K562 (cell line): Measurements from ENCODE around the gene KCNH2. TPM values are rescaled to one million over a fixed set of nuclear protein-coding genes. Genes with fewer than 3 reads are reported as not detected.

Experiments
- ATF3 ChIP-seq, 2 experiments: fragments of 450-650 bp in 1 of 2; sonication (generic) in 1 of 2; formaldehyde crosslinking in 1 of 2; IDR thresholded peaks in 1 of 2; conservative IDR thresholded peaks in 1 of 2; 2 replicates each; pipeline versions ENCODE4 v1.6.1 to v1.8.1; 2016 to 2023; ENCODE audit warnings: mild to moderate bottlenecking in 2 of 2, moderate library complexity in 2 of 2, inconsistent platforms in 1 of 2, missing genetic modification reagents in 1 of 2
- BDP1 ChIP-seq: IDR thresholded peaks from 3 replicates; pipeline ENCODE4 v1.6.1; 2011; ENCODE audit not compliant: insufficient read length, insufficient read depth
- BHLHE40 ChIP-seq: IDR thresholded peaks from 2 replicates; pipeline ENCODE4 v1.6.1; 2011; ENCODE audit warnings: low read length, improper control_type of control experiment
- CHD2 ChIP-seq: IDR thresholded peaks from 2 replicates; pipeline ENCODE4 v1.6.1; 2011; ENCODE audit warnings: low read depth, low read length
- CREBBP ChIP-seq: IDR thresholded peaks from one replicate; pipeline ENCODE4 v1.6.1; 2012; ENCODE audit warnings: low read depth, mild to moderate bottlenecking, control low read depth, inconsistent platforms, low read length
- FIP1L1 ChIP-seq: fragments of 200-400 bp; formaldehyde crosslinking; IDR thresholded peaks from 2 replicates; pipeline ENCODE4 v1.6.1; 2018; ENCODE audit warnings: mild to moderate bottlenecking, low read depth, low read length; ENCODE audit not compliant: poor library complexity, severe bottlenecking
- FOS ChIP-seq: IDR thresholded peaks from 3 replicates; pipeline ENCODE4 v1.6.1; 2011; ENCODE audit not compliant: insufficient read length; ENCODE audit errors: extremely low read depth
- FOXK2 ChIP-seq, 2 experiments: fragments of 450-650 bp; IDR thresholded peaks in 1 of 2; conservative IDR thresholded peaks in 1 of 2; 2 replicates each; pipeline ENCODE4 v1.6.1; 2016; ENCODE audit warnings: low read depth in 2 of 2, mild to moderate bottlenecking in 1 of 2
- FOXM1 ChIP-seq, 2 experiments: fragments of 450-650 bp in 1 of 2; sonication (generic) in 1 of 2; formaldehyde crosslinking in 1 of 2; IDR thresholded peaks; 2 replicates each; pipeline versions ENCODE4 v1.6.1 to v1.9.0; 2017 to 2022; ENCODE audit warnings: low read depth in 2 of 2, mild to moderate bottlenecking in 2 of 2, missing genetic modification reagents in 1 of 2, moderate library complexity in 1 of 2
- HEY1 ChIP-seq: fragments of 250-450 bp; sonication (Bioruptor Pico); IDR thresholded peaks from 2 replicates; pipeline ENCODE4 v1.5.0; 2020; ENCODE audit warnings: mild to moderate bottlenecking, moderate library complexity, borderline replicate concordance
- ID3 ChIP-seq, 2 experiments: fragments of 250-450 bp in 1 of 2; fragments of 450-650 bp in 1 of 2; sonication (Bioruptor Pico) in 1 of 2; IDR thresholded peaks; 2 replicates each; pipeline versions ENCODE4 v1.6.1 to v1.8.0; 2016 to 2021; ENCODE audit warnings: mild to moderate bottlenecking in 2 of 2, moderate library complexity in 2 of 2, missing compliant biosample characterization in 1 of 2, missing genetic modification characterization in 1 of 2
- LARP7 ChIP-seq: fragments of 450-650 bp; IDR thresholded peaks from 2 replicates; pipeline ENCODE4 v1.6.1; 2016
- LEF1 ChIP-seq: fragments of 450-650 bp; IDR thresholded peaks from 2 replicates; pipeline ENCODE4 v1.6.1; 2016; ENCODE audit warnings: mild to moderate bottlenecking
- MCM3 ChIP-seq: fragments of 450-650 bp; IDR thresholded peaks from 2 replicates; pipeline ENCODE4 v1.6.1; 2016
- MCM5 ChIP-seq: fragments of 450-650 bp; IDR thresholded peaks from 2 replicates; pipeline ENCODE4 v1.6.1; 2016; ENCODE audit warnings: low read depth
- PHB ChIP-seq: fragments of 250-450 bp; sonication (Bioruptor Pico); IDR thresholded peaks from 2 replicates; pipeline ENCODE4 v1.5.0; 2021
- PHTF2 ChIP-seq: fragments of 250-450 bp; sonication (Bioruptor Pico); IDR thresholded peaks from 2 replicates; pipeline ENCODE4 v1.5.0; 2021; ENCODE audit warnings: mild to moderate bottlenecking
- STAT5B ChIP-seq: fragments of 250-450 bp; sonication (Bioruptor Pico); IDR thresholded peaks from 2 replicates; pipeline ENCODE4 v1.8.0; 2021; ENCODE audit warnings: mild to moderate bottlenecking, inconsistent platforms
- ZFP91 ChIP-seq: sonication (generic); formaldehyde crosslinking; IDR thresholded peaks from 2 replicates; pipeline ENCODE4 v1.8.0; 2022; ENCODE audit warnings: mild to moderate bottlenecking, missing genetic modification reagents
- ZNF316 ChIP-seq: fragments of 450-650 bp; IDR thresholded peaks from 2 replicates; pipeline ENCODE4 v1.6.1; 2016
- polyA plus RNA-seq, 8 experiments: library from polyadenylated mRNA; depleted of rRNA in 4 of 8; stranded (reverse) in 5 of 8; unstranded in 3 of 8; fragments of >200 nt; fragmentation: Nextera tagmentation in 2 of 8; fragmentation: Illumina TruSeq in 1 of 8; extraction: Ambion mirVana in 2 of 8; extraction: Trizol in 1 of 8; gene quantifications; 2 replicates each; pipeline versions ENCODE4 v1.2.1 to v1.2.3, GENCODE V29; 2011 to 2014; ENCODE audit warnings: inconsistent platforms in 1 of 8, missing spikeins in 1 of 8
- total RNA-seq, 7 experiments: library from RNA; depleted of rRNA in 6 of 7; stranded (reverse); fragments of >200 nt in 6 of 7; fragmentation: Illumina TruSeq in 2 of 7; extraction: Trizol in 2 of 7; gene quantifications; 2 replicates each; pipeline versions ENCODE4 v1.2.1 to v1.2.3, GENCODE V29; 2011 to 2021; ENCODE audit warnings: low replicate concordance in 1 of 7
- TF ChIP-seq, protein P1 (sequence below): sonication (generic); formaldehyde crosslinking; IDR thresholded peaks from 2 replicates; pipeline ENCODE4 v1.9.0; 2022; ENCODE audit warnings: mild to moderate bottlenecking, missing genetic modification reagents
- TF ChIP-seq, protein P2 (sequence below): sonication (generic); formaldehyde crosslinking; IDR thresholded peaks from 2 replicates; pipeline ENCODE4 v1.8.0; 2022; ENCODE audit warnings: mild to moderate bottlenecking, missing genetic modification reagents, borderline replicate concordance

Gene KCNH2
- total and polyA plus RNA-seq, 9 of the 15 experiments (the other 6 are each of a cell fraction or from before 2014, with no cell fraction given): 18.1 to 368 (median 218) TPM

DNA sequence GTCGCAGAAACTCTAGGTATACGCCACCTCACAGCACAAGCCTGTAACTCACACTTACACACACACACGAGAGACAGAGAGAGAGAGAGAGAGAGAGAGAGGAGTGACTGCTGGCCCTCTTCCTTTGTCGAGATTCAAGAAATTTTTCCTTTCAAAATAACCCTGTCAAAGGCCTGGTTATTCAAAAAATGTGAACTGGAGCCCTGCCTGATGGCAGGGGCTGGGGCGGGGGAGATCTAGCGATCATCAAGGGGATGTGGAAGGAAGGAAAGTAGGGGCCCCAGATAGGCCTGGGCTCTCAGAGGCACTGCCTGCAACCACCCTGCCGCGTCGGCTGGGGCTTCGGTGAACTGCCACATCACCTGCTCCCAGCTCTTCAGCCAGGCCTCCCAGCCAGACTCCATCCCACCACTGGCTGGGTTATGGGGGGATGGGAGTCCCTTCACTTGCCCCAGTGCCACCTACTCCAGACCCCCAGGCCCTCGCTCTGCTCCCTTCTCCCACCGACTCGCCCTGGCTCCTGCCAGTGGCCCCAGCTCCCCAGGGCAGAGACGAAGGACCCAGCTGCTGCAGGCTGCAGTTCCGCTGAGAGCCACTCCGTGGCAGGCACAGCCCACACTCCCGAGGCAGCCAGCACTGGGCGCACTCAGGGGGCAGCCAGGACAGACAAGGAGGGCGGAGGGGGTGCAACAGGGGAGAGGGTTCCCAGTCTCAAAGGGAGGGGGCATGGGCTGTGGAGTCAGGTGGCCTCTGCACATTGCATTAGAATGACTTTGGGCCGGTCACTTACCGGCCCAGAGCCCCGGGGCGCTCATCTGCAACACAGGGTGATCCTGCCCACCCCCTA is 15.3 kb downstream of the KCNH2 start (continued):
- peak; percentile 57 for TF ChIP-seq FIP1L1
- TF ChIP-seq, protein P1, sequence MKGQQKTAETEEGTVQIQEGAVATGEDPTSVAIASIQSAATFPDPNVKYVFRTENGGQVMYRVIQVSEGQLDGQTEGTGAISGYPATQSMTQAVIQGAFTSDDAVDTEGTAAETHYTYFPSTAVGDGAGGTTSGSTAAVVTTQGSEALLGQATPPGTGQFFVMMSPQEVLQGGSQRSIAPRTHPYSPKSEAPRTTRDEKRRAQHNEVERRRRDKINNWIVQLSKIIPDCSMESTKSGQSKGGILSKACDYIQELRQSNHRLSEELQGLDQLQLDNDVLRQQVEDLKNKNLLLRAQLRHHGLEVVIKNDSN: no peak
- TF ChIP-seq CHD2: no peak
- TF ChIP-seq FOXM1 (IDR thresholded peaks at IDR 0.05; ENCODE audit: low read depth): no peak
- no peak for TF ChIP-seq FOXM1 (CRISPR knock-in tag; IDR thresholded peaks at IDR 0.05; ENCODE audit: low read depth)
- no peak for TF ChIP-seq BDP1
- no peak for TF ChIP-seq CREBBP
- TF ChIP-seq, protein P2, sequence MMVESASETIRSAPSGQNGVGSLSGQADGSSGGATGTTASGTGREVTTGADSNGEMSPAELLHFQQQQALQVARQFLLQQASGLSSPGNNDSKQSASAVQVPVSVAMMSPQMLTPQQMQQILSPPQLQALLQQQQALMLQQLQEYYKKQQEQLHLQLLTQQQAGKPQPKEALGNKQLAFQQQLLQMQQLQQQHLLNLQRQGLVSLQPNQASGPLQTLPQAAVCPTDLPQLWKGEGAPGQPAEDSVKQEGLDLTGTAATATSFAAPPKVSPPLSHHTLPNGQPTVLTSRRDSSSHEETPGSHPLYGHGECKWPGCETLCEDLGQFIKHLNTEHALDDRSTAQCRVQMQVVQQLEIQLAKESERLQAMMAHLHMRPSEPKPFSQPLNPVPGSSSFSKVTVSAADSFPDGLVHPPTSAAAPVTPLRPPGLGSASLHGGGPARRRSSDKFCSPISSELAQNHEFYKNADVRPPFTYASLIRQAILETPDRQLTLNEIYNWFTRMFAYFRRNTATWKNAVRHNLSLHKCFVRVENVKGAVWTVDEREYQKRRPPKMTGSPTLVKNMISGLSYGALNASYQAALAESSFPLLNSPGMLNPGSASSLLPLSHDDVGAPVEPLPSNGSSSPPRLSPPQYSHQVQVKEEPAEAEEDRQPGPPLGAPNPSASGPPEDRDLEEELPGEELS (CRISPR knock-in tag): 0 out of 2 replicates have a peak, but pooled peaks have one; percentile 54
- peak; percentile 22; the same call in 1 of the 2 replicates for TF ChIP-seq BHLHE40
- TF ChIP-seq PHTF2 (CRISPR knock-in tag): no peak
- no peak for TF ChIP-seq STAT5B (CRISPR knock-in tag)
- TF ChIP-seq ZNF316: no peak
- TF ChIP-seq PHB: peak; percentile 10; the same call in 1 of the 2 replicates
- no peak for TF ChIP-seq ATF3 (IDR thresholded peaks at IDR 0.05)
- no peak for TF ChIP-seq ATF3 (CRISPR knock-in tag; conservative IDR thresholded peaks at IDR 0.05)
- TF ChIP-seq HEY1: no peak
- TF ChIP-seq LEF1: peak; percentile 24; the same call in 1 of the 2 replicates
- TF ChIP-seq MCM3: no peak
- TF ChIP-seq ZFP91: no peak
- no peak for TF ChIP-seq ID3 (CRISPR knock-in tag; IDR thresholded peaks at IDR 0.05)
- TF ChIP-seq ID3 (tag; IDR thresholded peaks at IDR 0.05): no peak
- no peak for TF ChIP-seq MCM5
- no peak for TF ChIP-seq FOXK2 (conservative IDR thresholded peaks at IDR 0.05 in 1 of 2, IDR thresholded peaks at IDR 0.05 in 1 of 2; ENCODE audit: low read depth in 2 of 2)
- TF ChIP-seq FOS: no peak
- no peak for TF ChIP-seq LARP7
